HepG2 (cell line): ENCODE measurements around the gene ADRA2A. TPM values are rescaled to one million over a fixed set of nuclear protein-coding genes. Genes with fewer than 3 reads are reported as not detected.

ENCODE experiments used
- ATAC-seq: fragments of 200-7000 bp; cut with Tn5 transposase; 3 replicates; pipeline ENCODE4 v1.9.1; 2020; ENCODE audit warnings: mild to moderate bottlenecking, moderate library complexity
- BruUV-seq: library from RNA; stranded (reverse); fragments of 400-500 nt; replicated peaks from 2 replicates; lab custom pipeline; 2021; lab: Mats Ljungman, UMichigan
- CTCF ChIA-PET: fragments of 300-600 bp; formaldehyde crosslinking; extraction: SDS; loops from one replicate; lab custom pipeline; 2021; ENCODE audit warnings: low total read pairs, inconsistent platforms, low intra/inter-chr PET ratio; lab: Yijun Ruan, JAX
- POLR2A ChIA-PET: fragments of 350-600 bp; sonication (Branson Sonifier 250); formaldehyde crosslinking; loops from one replicate; lab custom pipeline; 2020; ENCODE audit warnings: antibody characterized with exemption, inconsistent platforms; lab: Yijun Ruan, JAX
- DNase-seq: peaks from one replicate; pipeline ENCODE4 v3.0.0-alpha.2; 2015; ENCODE audit warnings: low spot score
- FAIRE-seq: peaks from 3 replicates; lab custom pipeline; 2011; peaks lifted over from hg19 to GRCh38; lab: Jason Lieb, UNC
- H2AFZ ChIP-seq: one replicate; pipeline ENCODE4 v1.6.1; 2011; ENCODE audit warnings: low read length, inconsistent platforms
- H3K27ac ChIP-seq: fragments of 300-600 bp; 3 replicates; pipeline ENCODE4 v1.8.0; 2011; ENCODE audit warnings: mixed run types, mild to moderate bottlenecking, mixed read lengths, low read length, inconsistent platforms; ENCODE audit not compliant: insufficient read depth; ENCODE audit errors: extremely low read length
- H3K27me3 ChIP-seq, 2 experiments: fragments of 200-600 bp in 1 of 2; 2 replicates in 1 of 2; 3 replicates in 1 of 2; pipeline versions ENCODE4 v1.6.0 to v1.8.0; 2011; ENCODE audit warnings: low read length in 2 of 2, mild to moderate bottlenecking in 2 of 2, moderate library complexity in 2 of 2, inconsistent platforms in 1 of 2; ENCODE audit not compliant: insufficient read depth in 2 of 2, control insufficient read depth in 1 of 2
- H3K36me3 ChIP-seq, 2 experiments: fragments of 200-600 bp in 1 of 2; replicated peaks in 1 of 2; 2 replicates in 1 of 2; 3 replicates in 1 of 2; pipeline versions ENCODE4 v1.5.1 to v1.8.0; 2011; ENCODE audit warnings: low read length in 2 of 2, inconsistent platforms in 1 of 2; ENCODE audit not compliant: insufficient read depth in 2 of 2, control insufficient read depth in 1 of 2
- H3K4me1 ChIP-seq: 2 replicates; pipeline ENCODE4 v1.5.1; 2012; ENCODE audit warnings: low read length, inconsistent platforms; ENCODE audit not compliant: insufficient read depth
- H3K4me2 ChIP-seq: 2 replicates; pipeline ENCODE4 v1.6.0; 2011; ENCODE audit warnings: low read depth, low read length, inconsistent platforms
- H3K4me3 ChIP-seq, 3 experiments: fragments of 200-600 bp in 1 of 3; sonication (generic), shearing (Covaris generic) in 1 of 3; replicated peaks in 1 of 3; 2 replicates each; pipeline ENCODE4 v1.5.1; 2011 to 2016; ENCODE audit warnings: low read length in 3 of 3, inconsistent platforms in 2 of 3, low read depth in 2 of 3, mild to moderate bottlenecking in 2 of 3, control low read depth in 1 of 3, mixed read lengths in 1 of 3; ENCODE audit not compliant: insufficient read depth in 1 of 3
- H3K79me2 ChIP-seq: one replicate; pipeline ENCODE4 v1.6.1; 2011; ENCODE audit warnings: low read length, inconsistent platforms; ENCODE audit not compliant: insufficient read depth
- H3K9ac ChIP-seq: 2 replicates; pipeline ENCODE4 v1.6.0; 2011; ENCODE audit warnings: mild to moderate bottlenecking, low read depth, low read length, inconsistent platforms; ENCODE audit not compliant: insufficient read depth
- H3K9me3 ChIP-seq: 2 replicates; pipeline ENCODE4 v1.5.1; 2012; ENCODE audit warnings: mild to moderate bottlenecking, low read length
- H4K20me1 ChIP-seq: 2 replicates; pipeline ENCODE4 v1.6.0; 2011; ENCODE audit warnings: inconsistent platforms, mild to moderate bottlenecking, low read length, moderate library complexity; ENCODE audit not compliant: insufficient read depth
- HMGXB3 ChIP-seq: sonication (generic); formaldehyde crosslinking; IDR thresholded peaks from 2 replicates; pipeline ENCODE4 v1.4.0; 2020; ENCODE audit warnings: missing genetic modification reagents, borderline replicate concordance
- NFATC3 ChIP-seq: sonication (generic); formaldehyde crosslinking; IDR thresholded peaks from 2 replicates; pipeline ENCODE4 v1.5.1; 2020; ENCODE audit warnings: mild to moderate bottlenecking, missing genetic modification reagents
- PHB2 ChIP-seq: fragments of 450-650 bp; IDR thresholded peaks from 2 replicates; pipeline ENCODE4 v1.6.1; 2018; ENCODE audit not compliant: partially characterized antibody
- ZNF616 ChIP-seq: sonication (generic); formaldehyde crosslinking; IDR thresholded peaks from 2 replicates; pipeline ENCODE4 v1.5.0; 2020; ENCODE audit warnings: low read depth, mild to moderate bottlenecking, missing genetic modification reagents
- ZNF646 ChIP-seq: sonication (generic); formaldehyde crosslinking; IDR thresholded peaks from 2 replicates; pipeline ENCODE4 v1.9.0; 2021; ENCODE audit warnings: mild to moderate bottlenecking, missing genetic modification reagents
- WGBS: methylation state at CpG from one replicate; pipeline ENCODE4 v1.1.6; 2017; ENCODE audit warnings: low lambda C conversion rate; 5-methylcytosine and 5-hydroxymethylcytosine counted together
- in situ Hi-C: cut with HindIII; loops from 2 replicates; pipeline ENCODE4 v1.10.0; 2017; ENCODE audit warnings: low pct_unique_long_range_greater_than_20kb; ENCODE audit not compliant: extremely low pct_ligation_motif_present
- intact Hi-C: fragments of 100-400 bp; cut with micrococcal nuclease; formaldehyde crosslinking; loops from one replicate; pipeline ENCODE4 v1.10.0; 2022; ENCODE audit not compliant: unreplicated experiment
- polyA plus RNA-seq, 8 experiments: library from polyadenylated mRNA; depleted of rRNA in 3 of 8; stranded (reverse) in 7 of 8; unstranded in 1 of 8; fragments of >200 nt; fragmentation: Illumina TruSeq in 4 of 8; extraction: Trizol in 4 of 8; gene quantifications; 2 replicates each; pipeline versions ENCODE4 v1.2.1 to v1.2.3, GENCODE V29; 2011 to 2016; ENCODE audit warnings: low read depth in 4 of 8, missing spikeins in 1 of 8, mixed read lengths in 1 of 8; ENCODE audit not compliant: insufficient read depth in 1 of 8
- total RNA-seq, 5 experiments: library from RNA; depleted of rRNA; stranded (reverse); fragments of >200 nt; fragmentation: Illumina TruSeq; extraction: Trizol; gene quantifications; 2 replicates each; pipeline ENCODE4 v1.2.3, GENCODE V29; 2016; ENCODE audit warnings: low read depth in 1 of 5
- TF ChIP-seq, protein P1 (sequence below): IDR thresholded peaks from 2 replicates; pipeline ENCODE4 v1.6.1; 2018; ENCODE audit warnings: missing genetic modification reagents, mild to moderate bottlenecking, missing compliant biosample characterization

ADRA2A gene
- total and polyA plus RNA-seq, 2 of the 13 experiments (the other 11 are each of a cell fraction or from before 2014, with no cell fraction given) = 0.01 TPM; not detected in 1

GRCh38 chr10:111113238-111113960 lies 36.6 kb downstream of the ADRA2A start (continued):
- TF ChIP-seq HMGXB3 (CRISPR knock-in tag) = no peak

GRCh38 chr10:111113961-111114757 lies 37.3 kb downstream of the ADRA2A start:
- CTCF ChIA-PET = no interaction called here
- in situ Hi-C loops = no loop called here

More at GRCh38 chr10:111113961-111114757, 37.3 kb downstream of the ADRA2A start:
- Histone ChIP-seq H3K27me3 (peaks cover 0 to 10% of the 10 kb centered on the region in 2 experiments; a peak in 1 of 5 replicates), H3K9me3 (no peaks in the 10 kb centered on the region), H3K4me2 (no peak overlapping the region), H2AFZ (no peak overlapping the region), H3K9ac (no peak overlapping the region), H3K79me2 (no peaks in the 10 kb centered on the region), H3K4me3 (no peak overlapping the region), H3K36me3 (no peaks in the 10 kb centered on the region), H4K20me1 (no peaks in the 10 kb centered on the region), H3K4me1 (no peaks in the 10 kb centered on the region), H3K27ac (no peak overlapping the region)
- TF ChIP-seq ZNF616 (CRISPR knock-in tag) = no peak
- TF ChIP-seq ZNF646 (CRISPR knock-in tag) = no peak
- no peak for TF ChIP-seq NFATC3 (CRISPR knock-in tag)
- TF ChIP-seq, protein P1, sequence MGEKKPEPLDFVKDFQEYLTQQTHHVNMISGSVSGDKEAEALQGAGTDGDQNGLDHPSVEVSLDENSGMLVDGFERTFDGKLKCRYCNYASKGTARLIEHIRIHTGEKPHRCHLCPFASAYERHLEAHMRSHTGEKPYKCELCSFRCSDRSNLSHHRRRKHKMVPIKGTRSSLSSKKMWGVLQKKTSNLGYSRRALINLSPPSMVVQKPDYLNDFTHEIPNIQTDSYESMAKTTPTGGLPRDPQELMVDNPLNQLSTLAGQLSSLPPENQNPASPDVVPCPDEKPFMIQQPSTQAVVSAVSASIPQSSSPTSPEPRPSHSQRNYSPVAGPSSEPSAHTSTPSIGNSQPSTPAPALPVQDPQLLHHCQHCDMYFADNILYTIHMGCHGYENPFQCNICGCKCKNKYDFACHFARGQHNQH (CRISPR knock-in tag) = no peak
- no peak for TF ChIP-seq PHB2
- POLR2A ChIA-PET = no interaction called here
- FAIRE-seq (no peak), ATAC-seq (no peak), DNase-seq (no peak)
- BruUV-seq = no TSS peak
- intact Hi-C loops = no loop called here
- 21% methylated on average over 12 of the region's 12 CpGs for WGBS
